Neural cell (in vitro differentiated cells): ENCODE data around the gene MIA2.

ENCODE experiments used
- CTCF ChIP-seq: fragments of 450-650 bp; IDR thresholded peaks from 2 replicates; pipeline ENCODE4 v1.5.1; 2014; ENCODE audit warnings: antibody characterized with exemption, mild to moderate bottlenecking, moderate library complexity; ENCODE audit not compliant: poor library complexity, severe bottlenecking
- EP300 ChIP-seq: fragments of 450-650 bp; conservative IDR thresholded peaks from 2 replicates; pipeline ENCODE4 v1.6.1; 2014; ENCODE audit warnings: antibody characterized with exemption, mild to moderate bottlenecking, moderate library complexity; ENCODE audit not compliant: poor library complexity, severe bottlenecking
- POLR2AphosphoS5 ChIP-seq: IDR thresholded peaks from 2 replicates; pipeline ENCODE4 v1.6.1; 2012
- RAD21 ChIP-seq: fragments of 450-650 bp; conservative IDR thresholded peaks from 2 replicates; pipeline ENCODE4 v1.6.1; 2014; ENCODE audit warnings: antibody characterized with exemption, mild to moderate bottlenecking, moderate library complexity
- REST ChIP-seq: IDR thresholded peaks from 2 replicates; pipeline ENCODE4 v1.6.1; 2012; ENCODE audit warnings: borderline replicate concordance
- SMC3 ChIP-seq: fragments of 450-650 bp; conservative IDR thresholded peaks from 2 replicates; pipeline ENCODE4 v1.6.1; 2014; ENCODE audit warnings: antibody characterized with exemption, mild to moderate bottlenecking, moderate library complexity; ENCODE audit not compliant: poor library complexity
- TAF1 ChIP-seq: IDR thresholded peaks from 2 replicates; pipeline ENCODE4 v1.6.1; 2012; ENCODE audit warnings: low read depth

DNA sequence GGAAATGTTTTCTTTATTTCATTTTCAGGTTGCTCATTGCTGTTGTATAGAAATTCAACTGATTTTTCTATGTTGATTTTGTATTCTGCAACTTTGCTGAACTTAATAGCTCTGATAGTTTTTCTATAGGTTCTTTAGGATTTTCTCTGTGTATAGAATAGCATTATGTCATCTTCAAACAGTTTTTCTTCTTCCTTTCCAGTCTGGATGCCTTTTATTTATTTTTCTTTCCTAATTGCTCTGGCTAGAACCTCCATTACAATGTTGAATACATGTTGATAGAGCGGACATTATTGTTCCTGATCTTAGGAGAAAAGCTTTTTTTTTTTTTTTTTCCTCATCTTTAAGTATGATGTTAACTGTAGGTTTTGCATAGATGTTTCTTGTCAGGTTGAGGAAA lies 39.2 kb downstream of the MIA2 start:
- TF ChIP-seq CTCF (no peak), SMC3 (no peak), POLR2AphosphoS5 (no peak), EP300 (no peak), RAD21 (no peak), REST (no peak), TAF1 (no peak)
